Measurements from ENCODE around the gene SLC16A5. TPM values are rescaled to one million over a fixed set of nuclear protein-coding genes. Genes with fewer than 3 reads are reported as not detected.

Gene SLC16A5
- total and polyA plus RNA-seq, 2 donors (not counting 1 experiment from before 2014, with no cell fraction given), result 9.3 to 14.5 TPM

DNA sequence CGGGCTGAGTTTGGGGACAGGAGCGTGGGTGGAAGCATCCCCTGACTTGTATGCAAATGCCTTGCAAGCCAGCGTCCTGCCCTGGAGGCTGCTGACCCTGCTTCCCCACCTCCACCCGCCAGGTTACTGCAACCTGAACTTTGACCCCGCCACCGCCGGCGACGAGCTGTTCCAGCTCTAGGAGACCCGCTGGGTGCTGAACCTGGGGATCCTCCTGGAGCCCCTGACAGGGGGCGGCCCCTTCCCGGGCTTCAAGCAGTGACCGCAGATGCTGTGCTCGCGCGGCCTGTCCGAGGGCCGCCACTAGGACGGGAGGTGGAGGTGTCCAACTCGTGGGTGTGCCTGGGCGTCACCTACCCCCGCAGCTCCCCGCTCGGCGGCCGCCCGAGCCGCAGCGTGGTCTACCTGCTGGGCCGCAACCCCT is 10.7 kb upstream of the SLC16A5 start:
- DNase-seq, result no peak
- peak overlapping the region; percentile 92 for H3K4me3 Mint-ChIP-seq
- intact Hi-C loops (cut with micrococcal nuclease), result loop anchor here (1.0 kb wide), 1 partner anchor 32 kb away; the partner anchor contains the start of gene ARMC7
- Histone ChIP-seq H3K9me3 (ENCODE audit: control extremely low read depth in 1 of 3, control insufficient read depth in 2 of 3, insufficient read depth in 1 of 3, low read length in 2 of 3) (no peaks in the 10 kb centered on the region), H3K79me2 (ENCODE audit: control insufficient read depth, insufficient read depth, low read length) (no peaks in the 10 kb centered on the region), H3K9ac (ENCODE audit: low read length) (peak overlapping the region; percentile 85), H2AFZ (ENCODE audit: insufficient read depth, low read depth, low read length, poor library complexity, severe bottlenecking) (peak overlapping the region; percentile 93), H4K20me1 (ENCODE audit: control insufficient read depth, insufficient read depth, low read length, poor library complexity, severe bottlenecking) (no peaks in the 10 kb centered on the region), H3K4me2 (replicated peaks; ENCODE audit: low read depth, low read length, poor library complexity, severe bottlenecking) (peak overlapping the region; percentile 99), H3K4me1 (ENCODE audit: control insufficient read depth in 2 of 2, insufficient read depth in 2 of 2, low read length in 2 of 2) (peaks cover 21 to 34% of the 10 kb centered on the region in 2 donors), H3K27me3 (replicated peaks in 1 of 4; ENCODE audit: control extremely low read depth in 1 of 4, control insufficient read depth in 3 of 4, insufficient read depth in 4 of 4, low read length in 3 of 4) (no peaks in the 10 kb centered on the region), H3K4me3 (ENCODE audit: control extremely low read depth in 1 of 5, extremely low read depth in 1 of 5, insufficient read depth in 1 of 5, low read depth in 2 of 5, low read length in 4 of 5) (peak overlapping the region in 4 of 5 experiments; percentile 40 to 73 (median 60)), H3K27ac (ENCODE audit: low read length in 2 of 2) (peak overlapping the region in 1 of 2 donors; percentile 66), H3K36me3 (replicated peaks in 1 of 2; ENCODE audit: control extremely low read depth in 1 of 2, control insufficient read depth in 1 of 2, extremely low read depth in 1 of 2, insufficient read depth in 2 of 2, low read length in 1 of 2) (no peaks in the 10 kb centered on the region)
- 45% methylated on average over 30 of the region's 30 CpGs for WGBS (ENCODE audit: insufficient coverage)
- ChIA-PET POLR2A (interaction anchor here (0.6 to 1.3 kb wide), 3 partner anchors 10 to 36 kb away, joined by 3 to 4 read pairs (median 3); partner anchors contain the start of gene SLC16A5), CTCF (interaction anchor here (1.5 to 2.5 kb wide), 4 partner anchors 37 to 125 kb away, joined by 5 to 8 read pairs (median 6); partner anchors contain the start of gene MRPL58)
- TF ChIP-seq, protein P1, sequence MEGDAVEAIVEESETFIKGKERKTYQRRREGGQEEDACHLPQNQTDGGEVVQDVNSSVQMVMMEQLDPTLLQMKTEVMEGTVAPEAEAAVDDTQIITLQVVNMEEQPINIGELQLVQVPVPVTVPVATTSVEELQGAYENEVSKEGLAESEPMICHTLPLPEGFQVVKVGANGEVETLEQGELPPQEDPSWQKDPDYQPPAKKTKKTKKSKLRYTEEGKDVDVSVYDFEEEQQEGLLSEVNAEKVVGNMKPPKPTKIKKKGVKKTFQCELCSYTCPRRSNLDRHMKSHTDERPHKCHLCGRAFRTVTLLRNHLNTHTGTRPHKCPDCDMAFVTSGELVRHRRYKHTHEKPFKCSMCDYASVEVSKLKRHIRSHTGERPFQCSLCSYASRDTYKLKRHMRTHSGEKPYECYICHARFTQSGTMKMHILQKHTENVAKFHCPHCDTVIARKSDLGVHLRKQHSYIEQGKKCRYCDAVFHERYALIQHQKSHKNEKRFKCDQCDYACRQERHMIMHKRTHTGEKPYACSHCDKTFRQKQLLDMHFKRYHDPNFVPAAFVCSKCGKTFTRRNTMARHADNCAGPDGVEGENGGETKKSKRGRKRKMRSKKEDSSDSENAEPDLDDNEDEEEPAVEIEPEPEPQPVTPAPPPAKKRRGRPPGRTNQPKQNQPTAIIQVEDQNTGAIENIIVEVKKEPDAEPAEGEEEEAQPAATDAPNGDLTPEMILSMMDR (IDR thresholded peaks at IDR 0.05), result no peak
- TF ChIP-seq EZH2 (IDR thresholded peaks at IDR 0.05; ENCODE audit: borderline replicate concordance, insufficient read depth, low read depth, low read length, poor library complexity, severe bottlenecking), result no peak
- peaks cover 27% of the 10 kb centered on the region for H3K4me1 Mint-ChIP-seq
- no peaks in the 10 kb centered on the region for H3K27me3 Mint-ChIP-seq
- H3K9me3 Mint-ChIP-seq (ENCODE audit: insufficient read depth), result no peaks in the 10 kb centered on the region
- peak overlapping the region; percentile 88 for H3K27ac Mint-ChIP-seq
- no peak for ATAC-seq (ENCODE audit: low read depth)
